K562 (cell line): ENCODE results near the gene YIPF1. TPM values are rescaled to one million over a fixed set of nuclear protein-coding genes. Genes with fewer than 3 reads are reported as not detected.

Experiments
- ARID1B ChIP-seq: fragments of 450-650 bp; IDR thresholded peaks from 2 replicates; pipeline ENCODE4 v1.6.1; 2016; ENCODE audit warnings: antibody characterized with exemption, mild to moderate bottlenecking, inconsistent platforms
- CBFB ChIP-seq: sonication (generic); formaldehyde crosslinking; IDR thresholded peaks from 2 replicates; pipeline ENCODE4 v1.4.0; 2020; ENCODE audit warnings: mild to moderate bottlenecking, missing genetic modification reagents
- GMEB1 ChIP-seq: fragments of 250-450 bp; sonication (Bioruptor Pico); IDR thresholded peaks from 2 replicates; pipeline ENCODE4 v1.4.0; 2020; ENCODE audit warnings: mild to moderate bottlenecking
- SFPQ ChIP-seq: fragments of 200-400 bp; formaldehyde crosslinking; IDR thresholded peaks from 2 replicates; pipeline ENCODE4 v1.6.1; 2017; ENCODE audit warnings: mild to moderate bottlenecking, low read depth, low read length, moderate library complexity
- SIN3A ChIP-seq, 2 experiments: fragments of 150-350 bp in 1 of 2; IDR thresholded peaks; 2 replicates each; pipeline ENCODE4 v1.6.1; 2011 to 2016; ENCODE audit warnings: borderline replicate concordance in 2 of 2, low read depth in 2 of 2, low read length in 2 of 2, mild to moderate bottlenecking in 2 of 2, moderate library complexity in 2 of 2; ENCODE audit not compliant: control insufficient read depth in 1 of 2
- SOX6 ChIP-seq: fragments of 450-650 bp; IDR thresholded peaks from 2 replicates; pipeline ENCODE4 v1.6.1; 2014; ENCODE audit warnings: mild to moderate bottlenecking
- SUPT5H ChIP-seq: fragments of 450-650 bp; IDR thresholded peaks from 2 replicates; pipeline ENCODE4 v1.6.1; 2016
- TAL1 ChIP-seq: fragments of 450-650 bp; IDR thresholded peaks from 2 replicates; pipeline ENCODE4 v1.6.1; 2016; ENCODE audit warnings: mild to moderate bottlenecking
- ZNF584 ChIP-seq: fragments of 200-800 bp; sonication (Bioruptor generic); IDR thresholded peaks from 2 replicates; pipeline ENCODE4 v1.6.1; 2016; ENCODE audit warnings: low read depth, mild to moderate bottlenecking, missing genetic modification characterization, missing compliant biosample characterization
- ZNF75A ChIP-seq: fragments of 450-650 bp; formaldehyde crosslinking; IDR thresholded peaks from 2 replicates; pipeline ENCODE4 v1.4.0; 2020; ENCODE audit warnings: mild to moderate bottlenecking
- ZNF766 ChIP-seq: fragments of 200-800 bp; sonication (Bioruptor generic); conservative IDR thresholded peaks from 2 replicates; pipeline ENCODE4 v1.6.1; 2016; ENCODE audit warnings: missing genetic modification characterization, missing compliant biosample characterization
- polyA plus RNA-seq, 8 experiments: library from polyadenylated mRNA; depleted of rRNA in 4 of 8; stranded (reverse) in 5 of 8; unstranded in 3 of 8; fragments of >200 nt; fragmentation: Nextera tagmentation in 2 of 8; fragmentation: Illumina TruSeq in 1 of 8; extraction: Ambion mirVana in 2 of 8; extraction: Trizol in 1 of 8; gene quantifications; 2 replicates each; pipeline versions ENCODE4 v1.2.1 to v1.2.3, GENCODE V29; 2011 to 2014; ENCODE audit warnings: inconsistent platforms in 1 of 8, missing spikeins in 1 of 8
- total RNA-seq, 7 experiments: library from RNA; depleted of rRNA in 6 of 7; stranded (reverse); fragments of >200 nt in 6 of 7; fragmentation: Illumina TruSeq in 2 of 7; extraction: Trizol in 2 of 7; gene quantifications; 2 replicates each; pipeline versions ENCODE4 v1.2.1 to v1.2.3, GENCODE V29; 2011 to 2021; ENCODE audit warnings: low replicate concordance in 1 of 7

Gene YIPF1
- total and polyA plus RNA-seq, 9 of the 15 experiments (the other 6 are each of a cell fraction or from before 2014, with no cell fraction given), result 11.5 to 37.5 (median 19.2) TPM

GRCh38 chr1:53891018-53891417 is 1.4 kb upstream of the YIPF1 start (continued):
- no peak for TF ChIP-seq GMEB1 (CRISPR knock-in tag)
- TF ChIP-seq SFPQ, result no peak
- TF ChIP-seq ZNF75A (CRISPR knock-in tag), result no peak
- TF ChIP-seq ZNF766, result no peak
- TF ChIP-seq ARID1B, result peak; percentile 67
- no peak for TF ChIP-seq CBFB (CRISPR knock-in tag)
- no peak for TF ChIP-seq SUPT5H
- peak; percentile 81 for TF ChIP-seq SOX6
- TF ChIP-seq TAL1, result peak; percentile 72
- TF ChIP-seq ZNF584 (CRISPR knock-in tag), result no peak
- no peak for TF ChIP-seq SIN3A (IDR thresholded peaks at IDR 0.05; ENCODE audit: borderline replicate concordance in 2 of 2, control insufficient read depth in 1 of 2, low read depth in 2 of 2, low read length in 2 of 2)
